DOHH2 (cell line): ENCODE measurements around the gene FAM171A1.

Experiments used
- H3F3A ChIP-seq: fragments of 200-600 bp; sonication (generic), shearing (Covaris generic); 2 replicates; pipeline ENCODE4 v1.6.0; 2016; ENCODE audit warnings: antibody characterized with exemption, mild to moderate bottlenecking; ENCODE audit not compliant: control insufficient read depth, insufficient read depth
- H3K27ac ChIP-seq: fragments of 200-600 bp; sonication (generic); 2 replicates; pipeline ENCODE4 v1.5.1; 2014; ENCODE audit warnings: low read depth, mild to moderate bottlenecking, low read length, moderate library complexity
- H3K27me3 ChIP-seq: fragments of 200-600 bp; sonication (generic); 2 replicates; pipeline ENCODE4 v1.6.1; 2014; ENCODE audit warnings: mild to moderate bottlenecking, low read length, mixed read lengths; ENCODE audit not compliant: control insufficient read depth
- H3K36me3 ChIP-seq: fragments of 200-600 bp; sonication (generic); 2 replicates; pipeline ENCODE4 v1.6.1; 2014; ENCODE audit warnings: mild to moderate bottlenecking, low read length, moderate library complexity, mixed read lengths; ENCODE audit not compliant: control insufficient read depth
- H3K4me1 ChIP-seq: fragments of 200-600 bp; sonication (generic); 2 replicates; pipeline ENCODE4 v1.6.1; 2014; ENCODE audit warnings: mild to moderate bottlenecking, low read length, mixed read lengths; ENCODE audit not compliant: control insufficient read depth
- H3K4me2 ChIP-seq: fragments of 200-600 bp; sonication (generic); 2 replicates; pipeline ENCODE4 v1.6.0; 2014; ENCODE audit warnings: mild to moderate bottlenecking, low read length, moderate library complexity
- H3K4me3 ChIP-seq: fragments of 200-600 bp; sonication (generic); 2 replicates; pipeline ENCODE4 v1.5.1; 2014; ENCODE audit warnings: mild to moderate bottlenecking, low read length, mixed read lengths
- H3K79me2 ChIP-seq: fragments of 200-600 bp; sonication (generic); 2 replicates; pipeline ENCODE4 v1.6.1; 2014; ENCODE audit warnings: mild to moderate bottlenecking, low read length, mixed read lengths; ENCODE audit not compliant: control insufficient read depth
- H3K9me2 ChIP-seq: fragments of 200-600 bp; sonication (generic); replicated peaks from 2 replicates; pipeline ENCODE4 v1.6.1; 2014; ENCODE audit warnings: mild to moderate bottlenecking, low read length, mixed read lengths; ENCODE audit not compliant: control insufficient read depth
- H3K9me3 ChIP-seq: fragments of 200-600 bp; sonication (generic); 2 replicates; pipeline ENCODE4 v1.6.1; 2014; ENCODE audit warnings: antibody characterized with exemption, low read length, mixed read lengths; ENCODE audit not compliant: control insufficient read depth, insufficient read depth
- H4K20me1 ChIP-seq: fragments of 200-600 bp; sonication (generic); 2 replicates; pipeline ENCODE4 v1.6.0; 2014; ENCODE audit warnings: low read depth, mild to moderate bottlenecking, antibody characterized with exemption, low read length, moderate library complexity; ENCODE audit not compliant: control insufficient read depth, insufficient read depth
- CTCF ChIP-seq: fragments of 200-600 bp; sonication (generic); IDR thresholded peaks from one replicate; pipeline ENCODE4 v1.5.1; 2014; ENCODE audit warnings: antibody characterized with exemption, mild to moderate bottlenecking, low read depth, low read length; ENCODE audit not compliant: poor library complexity, severe bottlenecking
- EZH2phosphoT487 ChIP-seq: fragments of 200-600 bp; sonication (generic); IDR thresholded peaks from 2 replicates; pipeline ENCODE4 v1.6.1; 2017; ENCODE audit warnings: borderline replicate concordance, mild to moderate bottlenecking, antibody characterized with exemption, low read length, moderate library complexity, mixed read lengths

The FAM171A1 gene

GRCh38 chr10:15325243-15325943 is 45.7 kb downstream of the FAM171A1 start:
- Histone ChIP-seq H3K79me2 (no peaks in the 10 kb centered on the region), H3K27me3 (0 out of 2 replicates have a peak, but pooled peaks cover 4% of the 10 kb centered on the region), H4K20me1 (no peaks in the 10 kb centered on the region), H3K4me2 (no peak overlapping the region), H3K9me3 (no peaks in the 10 kb centered on the region), H3K9me2 (no peaks in the 10 kb centered on the region), H3F3A (no peaks in the 10 kb centered on the region), H3K27ac (no peak overlapping the region), H3K36me3 (no peaks in the 10 kb centered on the region), H3K4me3 (no peak overlapping the region), H3K4me1 (no peaks in the 10 kb centered on the region)
- no peak for TF ChIP-seq EZH2phosphoT487
- no peak for TF ChIP-seq CTCF

GRCh38 chr10:15324611-15325010 is 46.5 kb downstream of the FAM171A1 start:
- H4K20me1 ChIP-seq: no peaks in the 10 kb centered on the region
- no peaks in the 10 kb centered on the region for H3F3A ChIP-seq
- H3K79me2 ChIP-seq: no peaks in the 10 kb centered on the region
- no peaks in the 10 kb centered on the region for H3K36me3 ChIP-seq
- TF ChIP-seq CTCF (no peak), EZH2phosphoT487 (no peak)
- H3K4me3 ChIP-seq: no peak overlapping the region
- no peak overlapping the region for H3K27ac ChIP-seq
- H3K4me2 ChIP-seq: no peak overlapping the region
- no peaks in the 10 kb centered on the region for H3K9me2 ChIP-seq
- H3K4me1 ChIP-seq: no peaks in the 10 kb centered on the region
- H3K9me3 ChIP-seq: no peaks in the 10 kb centered on the region
- H3K27me3 ChIP-seq: 0 out of 2 replicates have a peak, but pooled peaks cover 4% of the 10 kb centered on the region

GRCh38 chr10:15324113-15324512 is 47.0 kb downstream of the FAM171A1 start:
- H3K9me3 ChIP-seq: no peaks in the 10 kb centered on the region
- H3K27ac ChIP-seq: no peak overlapping the region
- peaks cover 4% of the 10 kb centered on the region; the same call in 1 of the 2 replicates for H3K27me3 ChIP-seq
- no peaks in the 10 kb centered on the region for H3K4me1 ChIP-seq
- no peak for TF ChIP-seq EZH2phosphoT487
- TF ChIP-seq CTCF: no peak
- H3F3A ChIP-seq: no peaks in the 10 kb centered on the region
- H3K4me3 ChIP-seq: no peak overlapping the region
- no peaks in the 10 kb centered on the region for H3K79me2 ChIP-seq
- H3K9me2 ChIP-seq: no peaks in the 10 kb centered on the region
- H3K36me3 ChIP-seq: no peaks in the 10 kb centered on the region
- no peak overlapping the region for H3K4me2 ChIP-seq
- H4K20me1 ChIP-seq: no peaks in the 10 kb centered on the region
